ENCODE data around the gene ULBP3. TPM values are rescaled to one million over a fixed set of nuclear protein-coding genes. Genes with fewer than 3 reads are reported as not detected.
A peak's percentile ranks its signal among the peaks of the same experiment; 100 is the strongest.

ULBP3 gene
- total and polyA plus RNA-seq, 7 experiments from 2014 or later: 0.27 to 1.5 (median 0.39) TPM; not detected in 3

- ChIA-PET POLR2A (no interaction called here), CTCF (no interaction called here)
These were observed 30.5 kb downstream of the ULBP3 start for GRCh38 chr6:150038202-150039062.

GRCh38 chr6:150037526-150038201 lies 31.3 kb downstream of the ULBP3 start:
- peaks cover 0 to 21% of the 10 kb centered on the region in 2 donors for H3K27me3 ChIP-seq (ENCODE audit: control insufficient read depth in 2 of 2, insufficient read depth in 2 of 2, low read length in 2 of 2)
- ChIA-PET CTCF (no interaction called here), POLR2A (no interaction called here)
- Mint-ChIP-seq H3K4me3 (peak overlapping the region; percentile 63 to 89 (median 79)), H3K4me1 (peaks cover 7 to 17% (median 9%) of the 10 kb centered on the region in 7 donors), H3K36me3 (peaks cover 0 to 7% (median 4%) of the 10 kb centered on the region in 5 donors), H3K9me3 (peaks cover 0 to 5% (median 0%) of the 10 kb centered on the region in 11 donors), H3K27ac (no peak overlapping the region), H3K27me3 (peaks cover 80 to 89% (median 82%) of the 10 kb centered on the region in 5 donors)
- no peaks in the 10 kb centered on the region for H3K9me3 ChIP-seq (ENCODE audit: control insufficient read depth in 2 of 3, low read length in 3 of 3)
- peaks cover 0 to 6% of the 10 kb centered on the region in 2 donors for H3K4me1 ChIP-seq (ENCODE audit: control insufficient read depth in 2 of 2, insufficient read depth in 2 of 2, low read length in 2 of 2)
- H3K4me3 ChIP-seq (ENCODE audit: low read length): no peak overlapping the region
- no peaks in the 10 kb centered on the region for H3K36me3 ChIP-seq (ENCODE audit: control insufficient read depth in 2 of 3, insufficient read depth in 3 of 3, low read length in 3 of 3)
- intact Hi-C loops (cut with micrococcal nuclease): no loop called here
- H3K27ac ChIP-seq (ENCODE audit: low read depth, low read length): no peak overlapping the region
- DNase-seq: no peak
- peak; percentile 11 for ATAC-seq

More at GRCh38 chr6:150038202-150039062, 30.5 kb downstream of the ULBP3 start:
- Mint-ChIP-seq H3K4me1 (peaks cover 7 to 17% (median 9%) of the 10 kb centered on the region in 7 donors), H3K36me3 (peaks cover 0 to 10% (median 4%) of the 10 kb centered on the region in 5 donors), H3K27ac (no peak overlapping the region), H3K27me3 (peaks cover 72 to 89% (median 81%) of the 10 kb centered on the region in 5 donors), H3K9me3 (peaks cover 0 to 5% (median 0%) of the 10 kb centered on the region in 11 donors), H3K4me3 (peak overlapping the region in 8 of 10 donors; percentile 16 to 87 (median 50))
- Histone ChIP-seq H3K36me3 (ENCODE audit: control insufficient read depth in 2 of 3, insufficient read depth in 3 of 3, low read length in 3 of 3) (no peaks in the 10 kb centered on the region), H3K27ac (ENCODE audit: low read depth, low read length) (no peak overlapping the region), H3K27me3 (ENCODE audit: control insufficient read depth in 2 of 2, insufficient read depth in 2 of 2, low read length in 2 of 2) (peaks cover 0 to 21% of the 10 kb centered on the region in 2 donors), H3K4me1 (ENCODE audit: control insufficient read depth in 2 of 2, insufficient read depth in 2 of 2, low read length in 2 of 2) (peaks cover 0 to 6% of the 10 kb centered on the region in 2 donors), H3K4me3 (ENCODE audit: low read length) (no peak overlapping the region), H3K9me3 (ENCODE audit: control insufficient read depth in 2 of 3, low read length in 3 of 3) (no peaks in the 10 kb centered on the region)
- intact Hi-C loops (cut with micrococcal nuclease): no loop called here
- ATAC-seq (no peak), DNase-seq (no peak)

GRCh38 chr6:150036081-150036480 lies 32.8 kb downstream of the ULBP3 start:
- peaks cover 7 to 17% (median 9%) of the 10 kb centered on the region in 7 donors for H3K4me1 Mint-ChIP-seq
- POLR2A ChIA-PET: no interaction called here
- no peak overlapping the region for H3K27ac ChIP-seq (ENCODE audit: low read depth, low read length)
- intact Hi-C loops (cut with micrococcal nuclease): no loop called here
- H3K4me3 Mint-ChIP-seq: no peak overlapping the region
- no peak for DNase-seq
- H3K27me3 ChIP-seq (ENCODE audit: control insufficient read depth in 2 of 2, insufficient read depth in 2 of 2, low read length in 2 of 2): peaks cover 0 to 17% of the 10 kb centered on the region in 2 donors
- H3K9me3 ChIP-seq (ENCODE audit: control insufficient read depth in 2 of 3, low read length in 3 of 3): no peaks in the 10 kb centered on the region
- no peaks in the 10 kb centered on the region for H3K36me3 ChIP-seq (ENCODE audit: control insufficient read depth in 2 of 3, insufficient read depth in 3 of 3, low read length in 3 of 3)
- peaks cover 0 to 7% (median 4%) of the 10 kb centered on the region in 5 donors for H3K36me3 Mint-ChIP-seq
- ATAC-seq: no peak
- peaks cover 65 to 88% (median 71%) of the 10 kb centered on the region in 5 donors for H3K27me3 Mint-ChIP-seq
- H3K27ac Mint-ChIP-seq: no peak overlapping the region
- H3K4me1 ChIP-seq (ENCODE audit: control insufficient read depth in 2 of 2, insufficient read depth in 2 of 2, low read length in 2 of 2): peaks cover 0 to 6% of the 10 kb centered on the region in 2 donors
- H3K4me3 ChIP-seq (ENCODE audit: low read length): no peak overlapping the region
- CTCF ChIA-PET: no interaction called here
- H3K9me3 Mint-ChIP-seq: peaks cover 0 to 5% (median 0%) of the 10 kb centered on the region in 11 donors

GRCh38 chr6:150033207-150033771 lies 35.6 kb downstream of the ULBP3 start:
- Histone ChIP-seq H3K27me3 (ENCODE audit: control insufficient read depth in 2 of 2, insufficient read depth in 2 of 2, low read length in 2 of 2) (peaks cover 0 to 9% of the 10 kb centered on the region in 2 donors), H3K9me3 (ENCODE audit: control insufficient read depth in 2 of 3, low read length in 3 of 3) (no peaks in the 10 kb centered on the region), H3K36me3 (ENCODE audit: control insufficient read depth in 2 of 3, insufficient read depth in 3 of 3, low read length in 3 of 3) (no peaks in the 10 kb centered on the region), H3K4me1 (ENCODE audit: control insufficient read depth in 2 of 2, insufficient read depth in 2 of 2, low read length in 2 of 2) (peaks cover 0 to 6% of the 10 kb centered on the region in 2 donors), H3K27ac (ENCODE audit: low read depth, low read length) (no peak overlapping the region), H3K4me3 (ENCODE audit: low read length) (no peak overlapping the region)
- DNase-seq (no peak), ATAC-seq (peak; percentile 24)
- H3K9me3 Mint-ChIP-seq: peaks cover 0 to 5% (median 0%) of the 10 kb centered on the region in 11 donors
- CTCF ChIA-PET: no interaction called here
- peaks cover 43 to 76% (median 45%) of the 10 kb centered on the region in 5 donors for H3K27me3 Mint-ChIP-seq
- H3K36me3 Mint-ChIP-seq: peaks cover 0 to 7% (median 4%) of the 10 kb centered on the region in 5 donors
- H3K4me1 Mint-ChIP-seq: peaks cover 5 to 11% (median 9%) of the 10 kb centered on the region in 7 donors
- intact Hi-C loops (cut with micrococcal nuclease): no loop called here
- no peak overlapping the region for H3K4me3 Mint-ChIP-seq
- H3K27ac Mint-ChIP-seq: no peak overlapping the region
- POLR2A ChIA-PET: no interaction called here

GRCh38 chr6:150032598-150032997 lies 36.3 kb downstream of the ULBP3 start:
- Mint-ChIP-seq H3K4me3 (no peak overlapping the region), H3K27me3 (peaks cover 47 to 77% (median 49%) of the 10 kb centered on the region in 5 donors), H3K27ac (no peak overlapping the region), H3K36me3 (peaks cover 0 to 7% (median 4%) of the 10 kb centered on the region in 5 donors), H3K4me1 (peaks cover 5 to 10% (median 8%) of the 10 kb centered on the region in 7 donors), H3K9me3 (peaks cover 0 to 5% (median 0%) of the 10 kb centered on the region in 11 donors)
- peaks cover 0 to 5% of the 10 kb centered on the region in 2 donors for H3K27me3 ChIP-seq (ENCODE audit: control insufficient read depth in 2 of 2, insufficient read depth in 2 of 2, low read length in 2 of 2)
- intact Hi-C loops (cut with micrococcal nuclease): no loop called here
- H3K4me1 ChIP-seq (ENCODE audit: control insufficient read depth in 2 of 2, insufficient read depth in 2 of 2, low read length in 2 of 2): peaks cover 0 to 5% of the 10 kb centered on the region in 2 donors
- H3K27ac ChIP-seq (ENCODE audit: low read depth, low read length): no peak overlapping the region
- no peaks in the 10 kb centered on the region for H3K36me3 ChIP-seq (ENCODE audit: control insufficient read depth in 2 of 3, insufficient read depth in 3 of 3, low read length in 3 of 3)
- DNase-seq: no peak
- no peak for ATAC-seq
- H3K9me3 ChIP-seq (ENCODE audit: control insufficient read depth in 2 of 3, low read length in 3 of 3): no peaks in the 10 kb centered on the region
- ChIA-PET POLR2A (no interaction called here), CTCF (no interaction called here)
- no peak overlapping the region for H3K4me3 ChIP-seq (ENCODE audit: low read length)

GRCh38 chr6:150030611-150031010 lies 38.3 kb downstream of the ULBP3 start:
- H3K36me3 ChIP-seq (ENCODE audit: control insufficient read depth in 2 of 3, insufficient read depth in 3 of 3, low read length in 3 of 3): no peaks in the 10 kb centered on the region
- ChIA-PET POLR2A (no interaction called here), CTCF (no interaction called here)
- Mint-ChIP-seq H3K4me3 (no peak overlapping the region), H3K9me3 (peaks cover 0 to 1% (median 0%) of the 10 kb centered on the region in 11 donors), H3K4me1 (peaks cover 1 to 9% (median 5%) of the 10 kb centered on the region in 7 donors), H3K36me3 (peaks cover 0 to 4% (median 0%) of the 10 kb centered on the region in 5 donors), H3K27me3 (peaks cover 44 to 77% (median 53%) of the 10 kb centered on the region in 5 donors), H3K27ac (no peak overlapping the region)
- peaks cover 0 to 3% of the 10 kb centered on the region in 2 donors for H3K27me3 ChIP-seq (ENCODE audit: control insufficient read depth in 2 of 2, insufficient read depth in 2 of 2, low read length in 2 of 2)
- no peak overlapping the region for H3K27ac ChIP-seq (ENCODE audit: low read depth, low read length)
- no peak overlapping the region for H3K4me3 ChIP-seq (ENCODE audit: low read length)
- intact Hi-C loops (cut with micrococcal nuclease): no loop called here
- H3K9me3 ChIP-seq (ENCODE audit: control insufficient read depth in 2 of 3, low read length in 3 of 3): no peaks in the 10 kb centered on the region
- no peak for ATAC-seq
- DNase-seq: no peak
- no peaks in the 10 kb centered on the region for H3K4me1 ChIP-seq (ENCODE audit: control insufficient read depth in 2 of 2, insufficient read depth in 2 of 2, low read length in 2 of 2)
